Measurements from ENCODE around the gene FXYD2.

DNA sequence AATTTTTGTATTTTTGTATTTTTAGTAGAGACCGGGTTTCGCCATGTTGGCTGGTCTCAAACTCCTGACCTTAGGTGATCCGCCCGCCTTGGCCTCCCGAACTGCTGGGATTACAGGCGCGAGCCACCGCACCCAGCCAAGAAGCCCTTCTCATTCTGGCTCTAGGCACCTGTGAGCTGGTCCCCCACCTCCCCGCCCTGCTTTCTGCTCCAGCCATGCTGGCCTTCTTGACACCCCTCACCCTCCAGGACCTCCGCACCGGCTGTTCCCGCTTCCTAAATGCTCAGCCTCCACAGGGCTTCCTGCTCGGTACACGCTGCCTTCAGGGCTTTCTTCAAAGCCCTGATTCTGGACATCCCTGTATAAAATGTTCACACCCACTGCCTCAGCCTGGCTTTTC, 5.5 kb upstream of the FXYD2 start:
- TF ChIP-seq, protein P1, sequence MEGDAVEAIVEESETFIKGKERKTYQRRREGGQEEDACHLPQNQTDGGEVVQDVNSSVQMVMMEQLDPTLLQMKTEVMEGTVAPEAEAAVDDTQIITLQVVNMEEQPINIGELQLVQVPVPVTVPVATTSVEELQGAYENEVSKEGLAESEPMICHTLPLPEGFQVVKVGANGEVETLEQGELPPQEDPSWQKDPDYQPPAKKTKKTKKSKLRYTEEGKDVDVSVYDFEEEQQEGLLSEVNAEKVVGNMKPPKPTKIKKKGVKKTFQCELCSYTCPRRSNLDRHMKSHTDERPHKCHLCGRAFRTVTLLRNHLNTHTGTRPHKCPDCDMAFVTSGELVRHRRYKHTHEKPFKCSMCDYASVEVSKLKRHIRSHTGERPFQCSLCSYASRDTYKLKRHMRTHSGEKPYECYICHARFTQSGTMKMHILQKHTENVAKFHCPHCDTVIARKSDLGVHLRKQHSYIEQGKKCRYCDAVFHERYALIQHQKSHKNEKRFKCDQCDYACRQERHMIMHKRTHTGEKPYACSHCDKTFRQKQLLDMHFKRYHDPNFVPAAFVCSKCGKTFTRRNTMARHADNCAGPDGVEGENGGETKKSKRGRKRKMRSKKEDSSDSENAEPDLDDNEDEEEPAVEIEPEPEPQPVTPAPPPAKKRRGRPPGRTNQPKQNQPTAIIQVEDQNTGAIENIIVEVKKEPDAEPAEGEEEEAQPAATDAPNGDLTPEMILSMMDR (IDR thresholded peaks at IDR 0.05), result no peak
- no peak for TF ChIP-seq POLR2A (IDR thresholded peaks at IDR 0.05)
